HG03558 (cell line): ENCODE results near the gene CCDC141.

Source experiments
- ATAC-seq: cut with Tn5 transposase; IDR thresholded peaks from one replicate; pipeline ENCODE4 v1.9.1; 2021; ENCODE audit warnings: moderate number of reproducible peaks; ENCODE audit not compliant: unreplicated experiment; ENCODE audit errors: extremely low read depth

Gene CCDC141

DNA sequence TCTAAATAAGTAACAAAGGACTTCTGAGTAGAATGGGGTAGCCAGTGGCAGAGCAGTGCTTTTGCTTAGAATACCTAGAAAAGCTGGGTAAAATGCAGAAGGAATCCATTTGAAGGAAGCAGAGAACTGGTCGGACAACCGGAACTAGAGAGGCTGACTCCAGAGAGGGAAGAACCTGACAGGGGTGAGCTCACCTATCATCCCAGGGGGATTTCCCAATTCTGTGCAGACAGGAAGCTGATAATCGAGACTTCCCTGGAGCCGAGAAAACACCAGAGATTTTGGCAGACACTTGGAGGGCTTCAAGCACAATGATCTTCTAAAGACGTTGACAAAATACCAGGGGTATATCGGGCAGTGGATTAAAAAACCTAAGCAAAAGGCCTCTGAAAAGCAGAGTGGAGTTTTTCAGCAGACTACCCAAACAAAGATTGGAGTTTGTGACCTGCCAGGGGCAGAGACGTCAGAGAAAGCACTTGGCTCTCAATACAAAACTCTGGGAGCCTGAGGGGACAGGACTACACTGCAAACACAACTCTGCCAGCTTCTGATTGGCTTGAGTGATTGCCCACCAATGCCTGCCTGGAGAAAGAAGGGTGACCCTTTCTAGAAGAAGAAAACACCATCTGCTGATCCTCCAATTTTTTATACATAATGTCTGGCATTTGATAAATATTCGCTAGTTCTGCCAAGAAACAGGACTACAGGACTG is 175.3 kb downstream of the CCDC141 start:
- ATAC-seq: no peak

DNA sequence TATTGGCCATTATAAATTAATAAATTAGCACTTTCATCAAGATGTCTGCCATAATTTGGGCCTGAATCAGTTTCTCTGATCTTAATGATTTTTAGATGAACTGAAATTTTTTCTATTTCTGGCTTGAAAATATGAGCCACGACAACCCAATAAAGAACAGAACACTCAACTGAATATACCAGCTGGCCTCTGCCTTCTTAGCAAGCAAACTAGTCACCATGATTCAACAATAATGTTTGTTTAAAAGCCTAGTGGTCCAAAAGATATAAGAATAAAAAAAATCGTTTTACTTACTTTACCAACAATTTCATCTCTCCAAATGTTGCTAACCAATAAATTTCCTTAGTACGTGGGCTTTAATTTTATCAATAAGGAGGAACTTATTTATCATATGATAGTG is 176.0 kb downstream of the CCDC141 start:
- ATAC-seq: no peak

DNA sequence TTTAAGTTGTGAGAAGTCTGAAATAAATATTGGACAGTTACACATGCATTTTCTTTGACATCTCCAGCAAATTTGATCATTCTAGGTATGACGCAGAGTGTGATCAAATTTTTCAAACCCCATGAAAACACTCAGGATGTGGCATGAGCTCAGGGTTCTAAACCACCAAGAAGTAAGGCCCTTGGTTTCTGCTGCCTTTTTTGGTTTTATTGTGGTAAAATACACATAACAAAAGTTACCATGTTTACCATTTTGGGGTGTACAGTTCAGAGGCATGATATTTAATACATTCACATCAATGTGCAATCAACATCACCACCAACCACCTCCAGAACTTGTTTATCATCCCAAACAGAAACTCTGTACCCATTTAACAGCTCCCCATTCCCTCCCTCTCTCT is 178.4 kb downstream of the CCDC141 start:
- ATAC-seq: no peak

DNA sequence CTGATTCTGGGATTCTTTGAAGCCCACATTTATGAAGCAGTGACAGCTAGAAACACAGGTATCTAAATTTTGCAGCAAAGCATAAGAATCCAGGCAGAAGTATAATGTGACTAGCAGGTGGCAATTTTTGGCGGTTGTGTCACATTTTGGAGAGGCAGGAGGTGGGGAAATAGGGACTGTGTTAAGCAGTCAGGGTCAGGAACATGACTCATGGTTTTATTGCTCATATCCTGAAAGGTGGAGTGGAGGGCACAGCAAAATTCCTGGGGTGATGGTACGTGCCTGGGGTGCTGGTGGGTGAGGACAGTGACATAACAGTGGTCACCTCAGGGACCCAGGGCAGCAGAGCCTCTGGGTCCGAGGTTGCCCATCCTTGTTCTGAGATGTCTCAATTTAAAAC is 179.2 kb downstream of the CCDC141 start:
- no peak for ATAC-seq

DNA sequence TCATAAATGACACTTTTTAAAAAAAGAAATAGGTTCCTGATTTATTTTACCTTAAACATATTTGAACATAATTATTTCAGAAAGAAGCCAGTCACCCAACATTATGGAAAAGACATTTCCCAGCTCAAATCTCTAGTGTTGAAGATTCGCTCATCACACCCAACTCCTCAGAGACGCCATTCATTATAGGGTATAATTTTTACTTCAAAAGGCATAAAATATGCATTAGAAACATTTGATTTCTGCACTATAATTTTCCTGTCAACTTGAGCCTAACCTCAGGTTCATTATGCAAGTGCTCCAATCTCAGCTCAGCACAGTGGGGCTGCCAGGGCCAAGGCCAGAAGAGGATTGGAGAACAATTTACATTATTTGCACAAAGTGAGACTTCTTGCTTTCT is 183.9 kb downstream of the CCDC141 start:
- ATAC-seq: no peak

DNA sequence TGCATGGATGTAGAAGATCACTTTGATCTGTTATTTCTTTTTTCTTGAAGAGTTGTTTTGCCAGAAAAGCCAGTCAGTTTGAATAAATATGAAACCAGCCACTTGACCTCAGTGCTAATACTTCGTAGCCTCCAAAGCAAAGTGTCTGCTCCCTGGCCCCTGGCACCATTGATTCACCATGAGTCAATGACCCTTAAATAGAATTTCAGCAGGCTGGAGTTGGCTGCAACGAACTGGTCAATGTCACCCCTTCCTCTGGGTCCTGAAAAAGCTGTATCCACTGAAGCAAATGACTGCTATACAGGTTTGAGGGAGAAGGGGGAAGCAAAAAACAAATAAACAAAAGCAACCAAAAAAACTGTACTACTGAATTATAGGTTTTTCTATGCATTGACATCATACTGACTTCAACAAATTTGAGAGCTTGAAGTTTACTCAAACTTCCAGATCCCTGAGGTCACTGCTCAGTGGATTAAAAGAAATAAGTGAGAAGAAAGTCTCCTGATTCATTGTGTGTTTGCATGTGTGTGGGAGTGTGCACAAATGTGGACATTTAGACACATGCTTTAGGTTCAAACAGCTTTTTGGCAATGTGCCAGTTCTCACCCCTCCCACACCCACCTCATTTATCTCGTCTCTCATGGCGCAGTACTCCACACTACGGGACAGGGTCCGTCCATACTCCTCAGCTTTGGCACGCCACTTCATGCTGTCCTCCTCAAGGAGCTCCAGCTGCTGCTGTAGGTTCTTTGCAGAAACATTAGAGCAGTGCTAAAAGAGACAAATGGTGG is 184.6 kb downstream of the CCDC141 start:
- no peak for ATAC-seq

DNA sequence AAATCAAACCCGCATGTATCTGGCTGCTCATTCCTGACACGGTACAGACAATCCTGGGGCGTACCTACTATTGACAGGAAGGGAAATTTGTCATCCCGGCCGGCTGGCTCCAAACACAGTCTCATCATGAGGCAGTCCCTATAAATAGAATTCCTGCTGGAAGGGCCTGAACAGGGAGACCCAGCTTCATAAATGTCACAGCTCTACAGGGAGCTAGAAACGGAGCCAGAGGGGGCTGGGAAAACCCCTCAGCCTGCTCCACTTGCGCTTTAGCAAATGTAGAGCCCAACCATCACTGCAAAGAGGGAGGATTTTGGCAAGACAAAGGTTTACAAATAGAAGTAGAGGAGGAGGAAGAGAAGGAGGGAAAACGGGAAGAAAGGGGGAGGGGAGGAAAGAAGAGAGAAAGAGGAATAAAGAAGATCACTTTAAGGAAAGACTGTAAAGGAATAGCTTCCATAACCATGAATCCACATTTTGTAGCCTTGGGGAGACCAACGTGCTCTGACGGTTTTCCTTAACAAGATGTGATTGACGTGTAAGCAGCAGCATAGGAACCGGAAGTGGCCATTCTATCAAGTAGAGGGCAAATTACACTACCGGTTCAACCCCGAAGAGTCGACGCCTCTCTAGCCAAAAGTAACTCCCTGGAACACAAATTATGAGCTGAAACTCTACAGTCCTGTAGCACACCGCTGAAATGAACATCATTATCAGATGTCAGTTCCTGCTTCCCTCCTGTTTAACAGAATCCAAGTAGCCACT is 185.9 kb downstream of the CCDC141 start:
- ATAC-seq: no peak

DNA sequence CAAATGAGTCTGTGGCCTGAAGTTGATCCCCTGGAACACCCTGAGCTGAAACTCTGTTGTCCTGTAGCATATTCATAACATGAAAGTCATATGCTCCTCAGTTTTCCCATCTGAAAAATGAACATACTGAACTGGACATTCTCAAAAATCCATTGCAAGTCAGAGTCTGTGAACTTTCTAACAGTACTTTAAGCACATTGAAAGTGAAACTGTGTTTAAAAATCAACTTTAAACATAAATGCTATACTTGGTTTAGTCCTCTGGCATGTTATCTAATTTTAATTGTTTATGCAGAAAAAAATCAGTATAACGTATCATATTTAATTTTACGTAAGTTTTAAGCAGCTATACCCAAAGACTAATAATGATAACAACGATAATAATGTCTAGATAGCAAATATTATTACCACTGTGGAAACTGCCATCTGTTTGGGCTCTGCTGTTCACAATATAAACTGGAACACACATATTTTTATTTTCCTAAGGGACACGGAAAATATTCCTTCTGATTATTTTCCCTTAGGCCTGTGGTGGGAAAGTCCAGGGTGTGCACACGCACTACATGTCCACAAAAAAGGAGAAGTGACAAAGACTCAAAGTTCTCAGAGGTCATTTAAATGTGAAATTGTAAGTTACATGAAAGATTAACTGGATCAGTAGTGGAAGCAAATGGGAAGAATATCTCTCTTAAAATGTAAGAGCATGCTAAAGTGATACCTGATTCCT is 186.6 kb downstream of the CCDC141 start:
- no peak for ATAC-seq

DNA sequence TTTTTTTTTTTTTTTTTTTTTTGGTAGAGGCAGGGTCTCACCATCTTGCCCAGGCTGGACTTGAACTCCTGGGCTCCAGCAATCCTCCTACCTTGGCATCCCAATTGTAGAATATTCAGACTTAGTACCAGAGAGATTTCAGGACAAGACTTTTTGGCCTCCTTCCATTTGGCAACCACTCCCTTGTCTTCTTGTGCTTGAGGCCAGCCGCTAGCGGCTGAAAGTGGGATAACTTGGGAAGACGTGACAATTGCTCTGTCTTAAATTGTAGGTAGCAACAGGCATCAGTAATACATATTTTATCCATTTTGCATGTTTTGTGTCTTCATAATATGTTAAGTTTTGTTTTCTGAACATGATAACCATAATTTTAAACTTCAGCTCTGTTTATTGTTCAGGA is 189.4 kb downstream of the CCDC141 start:
- ATAC-seq: no peak

DNA sequence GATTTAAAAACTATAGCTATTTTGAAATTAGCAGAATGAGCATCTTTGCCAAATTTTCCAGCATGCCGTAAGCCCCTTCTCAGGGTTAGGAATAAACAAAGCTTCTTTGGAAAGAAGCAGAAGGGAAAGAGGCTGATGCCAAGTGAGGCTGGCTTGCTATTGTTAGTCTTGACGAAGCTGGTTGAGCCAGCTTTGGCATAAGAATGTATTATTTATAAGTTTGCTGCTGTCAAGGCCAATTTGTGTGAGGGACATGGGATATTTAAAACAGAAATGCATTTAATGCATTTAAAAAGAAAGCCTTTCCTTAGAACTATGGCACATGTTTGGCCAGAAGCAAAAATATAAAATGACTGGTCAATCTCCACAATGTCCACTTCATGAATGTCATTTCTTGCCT is 190.2 kb downstream of the CCDC141 start:
- ATAC-seq: no peak

DNA sequence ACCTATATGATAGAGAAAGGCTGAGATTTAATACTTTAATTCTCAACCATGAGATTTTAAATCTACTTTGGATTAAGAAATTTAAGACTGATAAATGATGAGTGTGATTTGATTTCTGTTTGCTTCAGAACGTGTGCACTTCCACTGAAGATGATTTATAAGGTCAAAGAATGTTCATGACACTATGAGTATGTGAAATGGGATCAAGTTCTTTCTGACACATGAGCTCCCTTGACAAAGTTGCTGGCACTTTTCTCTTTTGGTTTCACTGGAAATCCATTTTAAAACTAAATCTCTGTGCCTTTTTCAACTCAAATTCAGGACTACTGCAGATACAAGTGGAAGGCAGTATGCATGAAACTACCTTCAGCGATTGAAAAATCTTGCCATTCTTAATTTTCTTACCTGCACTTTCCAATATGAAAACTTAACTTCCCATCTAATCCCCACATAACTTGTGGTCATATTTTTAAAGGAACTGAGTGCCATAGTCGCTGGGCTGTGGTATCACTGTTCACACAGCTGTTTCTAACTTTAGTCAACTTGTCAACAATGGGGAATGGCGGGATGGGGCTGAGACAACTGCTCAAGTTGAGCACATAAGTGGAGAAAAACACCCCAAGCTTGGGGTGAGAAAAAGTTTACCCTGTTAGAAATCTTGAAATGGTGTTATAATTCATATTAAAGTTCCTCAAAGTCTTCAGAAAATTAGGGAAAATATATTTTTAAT is 190.9 kb downstream of the CCDC141 start:
- ATAC-seq: no peak

DNA sequence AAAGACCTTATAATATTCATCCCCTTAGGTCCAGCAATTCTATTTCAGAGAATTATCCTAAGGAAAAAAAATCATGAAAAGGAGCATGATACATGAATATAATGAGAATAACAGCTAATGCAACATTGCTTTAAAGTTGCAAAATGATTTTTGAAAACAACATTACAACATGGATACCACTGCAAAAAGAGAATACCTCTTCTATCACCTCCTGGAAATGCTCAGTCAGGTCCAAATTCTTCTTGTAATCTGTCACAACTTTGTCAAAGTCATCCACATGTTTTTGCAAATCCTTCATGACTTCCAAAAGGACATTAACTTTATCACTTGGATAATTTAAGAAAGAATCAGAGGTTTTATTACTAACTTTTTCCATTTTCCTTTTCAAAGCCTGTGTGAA is 194.8 kb downstream of the CCDC141 start:
- no peak for ATAC-seq

DNA sequence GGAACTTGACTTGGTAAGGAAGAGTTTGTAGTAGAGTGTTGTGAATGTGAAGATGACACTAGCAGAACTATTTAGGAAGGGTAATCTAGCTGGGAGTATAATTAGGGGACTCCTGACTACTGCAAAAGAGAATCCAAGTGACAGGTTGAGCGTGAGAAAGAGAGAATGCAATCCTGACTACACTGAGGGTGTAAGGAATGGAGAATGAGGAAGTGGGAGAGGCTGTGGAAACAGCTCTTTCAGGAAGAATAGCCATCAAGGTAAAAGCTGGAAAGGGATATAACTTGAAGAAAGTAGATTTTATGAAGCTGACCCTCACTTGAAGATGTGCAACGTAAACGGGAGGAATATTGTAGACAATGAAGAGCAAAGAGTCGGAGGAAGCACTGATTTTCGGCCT is 201.6 kb downstream of the CCDC141 start:
- ATAC-seq: no peak

DNA sequence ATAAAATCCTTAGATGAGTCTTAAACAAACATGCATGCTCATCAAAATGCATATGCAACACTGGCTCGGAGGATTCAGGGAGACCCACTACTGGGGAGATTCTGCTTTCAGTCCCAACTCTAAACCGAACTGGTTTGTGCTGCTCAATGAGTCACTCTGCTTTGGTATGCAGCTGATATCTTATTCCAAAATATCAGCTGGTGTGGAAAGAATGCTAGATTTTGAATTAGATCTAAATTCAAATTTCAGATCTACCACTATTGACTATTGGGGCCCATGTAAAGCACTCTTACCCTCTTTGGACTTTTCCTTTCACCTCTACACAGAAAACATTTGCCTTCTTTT is 203.5 kb downstream of the CCDC141 start:
- ATAC-seq: no peak

DNA sequence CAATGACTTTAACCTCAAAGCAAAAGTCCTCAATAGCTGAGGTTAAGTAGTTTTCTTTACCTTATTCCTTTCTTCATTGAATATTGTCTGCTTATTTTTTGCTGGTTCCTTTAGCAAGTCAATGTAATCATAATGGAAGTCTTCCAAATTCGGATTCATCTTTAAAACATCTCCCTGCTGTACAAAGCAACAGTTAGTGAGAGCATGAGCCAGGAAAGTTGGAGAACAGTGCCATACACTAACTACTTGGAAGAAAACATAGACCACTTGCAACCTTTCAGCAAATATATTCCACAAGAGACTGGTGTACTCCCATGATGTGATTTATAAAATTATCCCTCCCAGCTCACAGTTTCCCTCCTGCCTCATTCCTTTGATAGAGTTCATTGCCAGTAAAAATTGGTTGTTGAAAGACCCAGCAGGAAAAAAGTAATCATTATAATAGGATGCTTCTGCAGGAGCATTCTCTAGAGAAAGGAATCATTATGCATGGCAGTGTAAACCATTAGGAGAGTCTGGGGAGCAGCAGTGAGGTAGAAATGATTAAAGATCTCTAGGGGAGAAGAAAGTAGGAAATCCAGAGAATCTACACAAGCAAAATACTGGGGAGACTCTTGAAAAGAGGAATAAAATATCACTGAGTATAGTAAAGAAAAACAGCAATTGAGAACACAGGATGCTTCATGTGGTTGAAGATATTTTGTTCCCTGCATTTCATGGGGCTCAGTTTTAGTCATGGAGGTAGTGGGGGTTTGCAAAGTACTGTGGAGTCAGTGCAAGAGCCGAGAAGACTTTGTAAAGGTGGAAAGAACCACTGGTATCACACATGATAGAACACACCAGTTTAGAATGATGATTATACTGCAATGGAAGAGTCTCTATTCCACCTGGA is 204.1 kb downstream of the CCDC141 start:
- ATAC-seq: no peak

DNA sequence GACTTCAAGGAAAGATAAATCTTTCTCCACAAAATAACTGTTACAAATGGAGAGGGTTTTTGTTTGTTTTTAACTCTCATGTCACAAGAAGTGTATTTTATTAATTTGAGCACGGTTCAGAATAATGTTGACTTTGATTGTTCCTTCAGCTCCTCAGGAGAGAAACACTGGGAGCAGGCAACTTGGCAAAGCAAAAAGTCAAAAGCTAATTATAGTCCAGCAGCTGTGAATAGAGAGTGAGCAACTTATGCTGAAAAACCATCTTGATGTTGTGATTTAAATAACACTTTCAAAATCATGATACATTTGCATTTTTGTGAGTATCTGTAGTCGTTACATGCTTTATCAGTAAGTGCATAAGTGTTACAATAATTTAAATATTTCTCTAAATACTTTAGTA is 205.2 kb downstream of the CCDC141 start:
- ATAC-seq: no peak

DNA sequence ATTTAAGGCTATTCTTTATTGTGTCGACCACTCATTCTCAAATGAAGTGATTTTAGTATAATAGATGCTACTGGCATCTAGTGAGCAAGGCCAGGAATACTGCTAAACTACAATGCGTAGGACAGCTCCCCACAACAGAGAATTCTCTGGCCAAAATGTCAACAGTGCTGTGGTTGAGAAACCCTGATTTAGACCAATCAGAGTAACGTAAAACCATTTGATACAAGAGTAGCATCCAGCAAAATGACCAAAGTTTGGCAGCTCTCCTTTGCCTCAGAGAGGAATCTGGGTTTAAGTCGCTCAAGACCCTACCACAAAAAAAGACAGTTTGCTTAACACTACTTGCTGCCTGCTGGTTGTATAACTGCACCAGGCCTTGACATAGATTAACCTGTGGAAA is 205.7 kb downstream of the CCDC141 start:
- no peak for ATAC-seq

DNA sequence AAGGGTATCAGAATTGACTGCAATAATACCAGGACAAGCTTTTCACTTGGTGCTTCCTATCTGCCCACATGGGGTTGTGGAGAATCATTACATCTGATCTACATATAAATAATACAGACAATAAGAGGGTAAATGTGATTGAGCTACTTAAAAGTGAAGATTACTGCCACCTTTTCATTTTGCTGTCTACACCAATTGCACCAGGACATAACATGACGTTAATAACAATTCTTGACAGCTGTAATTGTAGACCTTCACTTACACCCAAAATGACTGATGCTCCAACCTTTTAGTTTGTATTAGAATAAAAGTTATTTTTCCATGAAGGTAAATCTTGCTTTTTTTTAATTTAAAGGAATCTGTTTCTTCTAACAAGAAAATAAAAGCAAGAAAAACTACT is 206.2 kb downstream of the CCDC141 start:
- no peak for ATAC-seq

DNA sequence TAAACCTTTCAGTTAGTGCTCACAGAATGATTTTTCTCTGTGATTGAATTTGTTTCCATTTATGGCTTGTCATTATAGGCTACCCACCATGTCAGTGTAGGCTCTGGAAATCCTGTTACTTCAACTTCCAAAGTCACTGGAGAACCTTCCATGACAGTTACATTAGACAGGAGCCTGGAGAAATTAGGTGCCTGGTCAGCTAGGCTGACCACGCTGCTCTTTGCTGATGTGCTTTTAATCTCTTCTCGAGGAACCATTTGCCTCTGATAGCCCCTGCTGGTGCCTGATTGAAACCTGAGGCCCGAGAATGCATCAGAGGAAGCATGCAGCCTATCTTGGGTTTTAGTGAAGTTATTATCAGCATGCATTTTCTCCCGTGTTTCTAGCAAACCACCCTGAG is 213.1 kb downstream of the CCDC141 start:
- no peak for ATAC-seq
